NCI-H187 treated with DMSO at 0.1 percent for 48 hours (cell line): ENCODE data around the gene NKG7.

Experiments used
- DNase-seq: peaks from one replicate; lab custom pipeline; 2025; lab: John Stamatoyannopoulos, UW

The NKG7 gene

DNA sequence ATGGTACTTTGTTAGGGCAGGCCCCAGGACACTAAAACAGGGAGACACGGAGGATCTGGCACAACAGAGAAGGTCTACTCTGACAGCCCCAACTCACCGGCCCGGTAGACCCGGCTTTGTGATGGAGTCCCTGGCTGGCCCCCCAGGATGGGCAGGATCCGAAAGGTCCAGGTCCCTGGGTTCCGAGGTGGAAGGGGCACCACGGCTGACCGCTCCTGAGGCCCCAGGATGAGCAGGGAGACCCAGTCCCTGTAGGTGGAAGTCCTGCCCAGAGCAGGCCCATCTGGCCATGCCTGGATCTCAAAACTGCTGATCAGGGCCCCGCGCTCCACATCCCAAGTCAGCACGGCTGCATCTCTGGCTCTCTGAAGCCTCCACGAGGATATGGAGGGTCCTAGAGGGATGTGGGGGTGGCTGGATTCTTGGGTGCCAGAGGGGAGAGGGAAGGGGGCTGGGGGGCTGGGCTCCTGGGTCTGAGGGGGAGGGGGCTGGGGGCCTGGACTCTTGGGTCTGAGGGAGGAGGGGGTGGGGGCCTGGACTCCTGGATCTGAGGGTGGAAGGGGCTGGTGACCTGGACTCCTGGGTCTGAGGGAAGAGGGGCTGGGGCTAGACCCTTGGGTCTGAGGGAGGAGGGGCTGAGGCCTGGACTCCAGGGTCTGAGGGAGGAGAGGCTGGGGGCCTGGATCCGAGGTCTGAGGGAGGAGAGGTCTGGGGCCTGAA is 35.2 kb downstream of the NKG7 start:
- DNase-seq, result no peak

DNA sequence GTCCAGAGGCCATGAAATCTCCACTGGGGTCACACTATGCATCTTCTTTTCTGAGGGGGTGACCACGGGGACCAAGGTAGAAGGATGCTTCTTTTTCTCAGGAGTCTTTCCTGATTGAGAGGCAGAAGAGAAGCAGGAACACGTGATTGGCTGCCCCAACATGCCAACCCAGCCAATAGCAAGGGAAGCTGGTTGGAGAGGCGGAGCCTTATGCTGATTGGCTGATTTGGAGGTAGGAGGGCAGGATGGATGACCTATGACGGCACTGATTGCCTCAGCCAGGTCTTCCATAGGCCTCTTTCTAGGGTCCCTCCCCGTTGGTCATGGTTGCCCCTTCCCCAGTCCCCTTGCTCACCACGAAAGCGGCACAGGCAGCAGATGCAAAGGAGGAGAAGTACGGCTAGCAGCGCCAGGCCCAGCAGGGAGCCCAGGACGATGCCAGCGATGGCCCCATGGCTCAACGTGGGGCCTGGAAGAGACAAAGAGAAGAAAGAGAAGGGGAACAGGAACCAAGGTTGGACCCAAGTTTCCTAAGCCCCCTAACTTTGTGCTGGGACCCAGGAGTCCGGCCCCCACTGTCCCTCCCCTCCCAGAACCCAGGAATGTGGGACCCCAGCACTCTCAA is 38.5 kb downstream of the NKG7 start:
- no peak for DNase-seq

DNA sequence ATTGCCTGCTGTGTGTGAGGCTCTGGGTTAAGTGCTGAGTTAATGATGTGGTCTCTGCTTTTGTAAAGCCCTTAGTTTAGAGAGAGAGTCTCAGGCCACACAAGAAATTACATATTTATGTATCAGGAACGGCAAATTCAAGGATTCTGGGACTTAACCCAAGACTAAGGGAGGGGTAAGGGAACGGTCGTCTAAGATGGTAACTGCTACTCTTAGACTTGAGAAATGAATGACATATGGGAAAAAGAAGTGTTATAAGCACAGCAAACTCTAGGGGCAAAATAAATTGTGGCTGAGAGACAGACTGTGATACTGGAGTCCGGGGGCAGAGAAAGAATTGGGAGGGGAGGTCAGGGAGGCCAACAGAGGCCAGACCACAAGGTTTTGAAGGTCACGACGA is 40.7 kb downstream of the NKG7 start:
- DNase-seq, result no peak

DNA sequence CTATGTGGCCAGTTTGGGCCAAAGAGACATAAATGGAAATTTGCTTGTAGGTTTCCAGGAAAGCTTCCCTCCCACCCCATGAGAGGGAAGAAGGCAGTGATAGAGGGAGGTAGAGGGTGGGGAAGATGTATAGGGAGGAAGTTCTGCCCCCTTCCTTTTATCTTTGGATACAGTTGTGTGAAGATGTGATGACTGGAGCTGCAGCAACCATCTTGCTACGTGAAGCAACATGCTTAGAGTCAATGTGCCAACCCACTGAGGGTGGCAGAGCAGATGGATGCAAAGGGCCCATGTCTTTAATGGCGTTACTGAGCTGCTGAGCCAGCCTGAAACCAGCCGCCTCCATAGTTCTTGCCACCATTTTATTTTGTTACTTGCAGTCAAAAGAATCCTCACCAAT is 41.3 kb downstream of the NKG7 start:
- no peak for DNase-seq

DNA sequence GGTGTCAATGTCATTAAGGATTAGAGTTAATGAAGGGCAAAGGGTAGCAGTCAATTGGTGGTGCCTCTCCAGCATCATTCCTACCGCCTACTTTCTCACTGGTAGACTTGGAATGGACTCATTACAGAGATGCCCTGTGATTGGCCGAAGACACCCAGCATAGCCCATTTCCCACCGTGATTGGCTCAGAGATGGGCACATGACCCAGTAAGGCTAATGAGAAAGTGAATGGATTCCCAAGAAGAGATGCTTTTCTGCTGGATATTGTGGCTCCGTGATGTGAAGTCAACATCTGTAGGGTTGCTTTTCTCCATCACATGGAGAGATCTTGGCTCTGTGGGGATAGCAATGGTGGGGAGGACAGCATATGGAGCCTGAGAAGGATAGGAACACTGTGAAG is 42.1 kb downstream of the NKG7 start:
- no peak for DNase-seq

DNA sequence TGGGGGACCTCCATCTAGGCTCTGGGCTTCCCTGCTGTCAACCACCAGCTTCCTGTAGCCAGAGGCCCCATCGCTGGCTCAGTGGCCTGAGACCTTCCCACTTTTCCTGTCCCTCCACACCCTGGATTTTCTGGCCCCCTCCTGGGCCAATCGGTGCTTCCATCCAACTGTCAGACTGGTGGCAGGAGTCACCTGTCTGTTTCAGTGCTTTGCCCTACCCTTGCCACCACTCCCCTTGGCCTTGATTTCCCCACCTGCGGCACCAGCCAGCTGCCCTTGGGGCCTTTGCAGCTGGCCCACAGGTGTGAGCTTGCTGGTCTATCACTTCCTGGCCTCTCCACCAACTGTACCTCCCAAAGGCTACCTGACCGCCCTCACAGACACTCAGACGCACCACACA is 43.0 kb downstream of the NKG7 start:
- no peak for DNase-seq

DNA sequence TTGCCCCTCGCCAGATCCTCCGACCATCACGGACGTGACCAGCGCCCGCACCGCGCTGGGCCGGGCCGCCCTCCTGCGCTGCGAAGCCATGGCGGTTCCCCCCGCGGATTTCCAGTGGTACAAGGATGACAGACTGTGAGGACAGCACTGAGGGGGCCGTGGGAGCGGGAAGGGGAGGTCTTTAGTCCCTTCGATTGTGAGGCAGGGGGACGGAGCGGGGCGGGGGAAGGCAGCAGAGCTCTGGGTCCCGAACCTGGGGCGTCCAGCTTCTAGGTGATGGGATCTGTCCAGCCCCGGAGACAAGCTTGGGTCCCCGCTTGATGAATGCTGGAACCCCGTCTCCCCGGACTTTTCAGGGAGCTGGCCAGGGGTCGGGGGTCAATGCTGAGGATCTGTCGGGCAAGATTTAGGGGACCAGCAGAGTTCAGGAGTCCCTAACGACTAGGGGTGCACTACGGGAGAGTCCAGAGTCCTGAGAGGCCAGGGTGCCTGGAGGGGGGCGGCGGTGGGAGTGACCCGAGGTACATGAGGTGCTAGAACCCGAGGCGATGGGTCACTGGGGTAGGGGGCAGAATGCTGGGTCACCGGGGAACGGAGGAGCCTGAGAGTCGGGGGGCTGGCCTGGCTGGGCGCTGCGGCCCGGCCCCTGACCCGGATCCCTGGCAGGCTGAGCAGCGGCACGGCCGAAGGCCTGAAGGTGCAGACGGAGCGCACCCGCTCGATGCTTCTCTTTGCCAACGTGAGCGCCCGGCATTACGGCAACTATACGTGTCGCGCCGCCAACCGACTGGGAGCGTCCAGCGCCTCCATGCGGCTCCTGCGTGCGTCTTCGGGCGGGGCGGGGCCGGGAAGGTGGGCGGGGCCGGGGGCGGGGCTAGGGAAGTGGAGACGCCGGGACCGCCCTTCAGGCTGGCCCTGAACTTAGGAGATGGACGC is 45.1 kb downstream of the NKG7 start:
- DNase-seq, result no peak

DNA sequence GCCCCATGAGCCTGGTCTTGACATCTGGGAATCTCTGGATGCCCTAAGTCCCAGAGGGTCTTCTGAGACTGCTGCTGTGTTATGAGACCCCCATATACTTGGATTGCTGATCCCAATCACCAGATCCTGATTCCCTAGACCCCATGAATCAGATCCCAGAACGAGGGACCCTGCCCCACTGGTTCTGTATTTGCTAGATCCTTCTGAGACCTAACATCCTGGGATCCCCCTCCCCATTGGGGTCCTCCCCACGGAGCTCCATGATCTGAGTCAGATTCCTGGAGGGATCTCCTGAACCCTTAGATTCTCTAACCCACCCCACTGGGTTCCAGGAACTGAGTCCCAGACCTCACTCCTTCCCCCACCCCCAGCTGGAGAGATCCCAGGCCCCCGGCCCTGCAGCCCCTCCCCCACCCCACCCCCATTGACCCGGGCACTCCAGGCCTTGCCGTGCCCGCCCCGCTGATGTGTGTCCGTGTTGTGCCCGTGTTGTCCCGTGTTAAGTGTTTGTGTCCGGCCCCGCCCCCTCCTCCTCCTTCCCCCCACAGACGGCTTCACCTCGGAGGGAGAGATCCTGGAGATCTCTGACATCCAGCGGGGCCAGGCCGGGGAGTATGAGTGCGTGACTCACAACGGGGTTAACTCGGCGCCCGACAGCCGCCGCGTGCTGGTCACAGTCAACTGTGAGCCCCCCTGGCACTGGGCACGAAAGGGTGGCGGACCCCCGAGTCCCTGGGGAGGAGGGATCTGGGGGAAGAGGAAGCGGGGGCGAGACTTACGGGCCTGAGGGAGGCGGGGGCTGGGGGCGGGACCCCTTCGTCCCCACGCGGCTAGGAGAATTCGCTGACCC is 46.0 kb downstream of the NKG7 start:
- DNase-seq, result no peak

DNA sequence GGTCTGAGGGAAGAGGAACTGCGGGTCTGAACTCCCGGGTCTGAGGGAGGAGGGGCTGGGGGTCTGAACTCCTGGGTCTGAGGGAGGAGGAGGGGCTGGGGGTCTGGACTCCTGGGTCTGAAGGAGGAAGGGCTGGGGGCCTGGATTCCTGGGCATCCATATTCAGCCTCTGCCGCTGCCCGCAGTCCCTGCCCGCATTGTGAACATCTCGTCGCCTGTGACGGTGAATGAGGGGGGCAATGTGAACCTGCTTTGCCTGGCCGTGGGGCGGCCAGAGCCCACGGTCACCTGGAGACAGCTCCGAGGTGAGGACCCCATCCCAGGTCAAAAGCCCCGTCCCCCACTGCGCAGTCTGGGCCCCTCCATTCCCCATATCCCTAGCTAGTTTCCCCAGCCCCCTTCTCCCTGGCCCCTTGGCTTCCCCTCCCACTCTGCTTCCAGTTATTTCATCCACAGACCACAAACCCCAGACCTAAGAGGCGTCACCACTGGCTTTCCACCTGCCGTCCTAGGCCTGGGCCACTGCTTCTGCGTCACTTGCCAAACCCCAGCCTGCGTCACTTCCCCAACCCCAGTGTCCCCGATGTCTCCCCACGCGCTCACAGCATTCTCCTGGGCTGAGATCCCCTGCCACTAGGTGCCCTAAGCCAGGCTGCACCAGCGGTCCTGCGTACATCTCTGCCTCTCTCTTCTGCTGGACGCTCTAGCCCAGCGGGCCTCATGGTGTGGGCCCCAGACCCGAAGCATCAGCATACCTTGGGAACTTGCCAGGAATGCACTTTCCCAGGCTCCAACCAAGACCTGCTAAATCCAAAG is 47.1 kb downstream of the NKG7 start:
- DNase-seq, result no peak

DNA sequence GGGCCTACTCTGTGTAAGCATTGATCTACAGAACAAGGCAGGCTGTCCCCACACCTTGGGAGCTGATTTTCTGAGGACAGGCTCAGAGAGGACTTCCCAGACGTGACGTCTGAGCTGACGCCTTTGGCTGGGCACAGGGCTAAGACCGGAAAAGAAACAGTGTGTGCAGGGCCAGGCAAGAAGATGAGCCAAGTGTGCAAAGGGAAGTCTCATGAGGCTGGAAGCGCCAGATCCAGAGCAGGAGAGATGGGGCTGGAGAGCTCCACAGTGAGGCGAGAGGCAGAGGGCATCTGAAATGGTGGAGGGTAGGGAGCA is 48.3 kb downstream of the NKG7 start:
- no peak for DNase-seq

DNA sequence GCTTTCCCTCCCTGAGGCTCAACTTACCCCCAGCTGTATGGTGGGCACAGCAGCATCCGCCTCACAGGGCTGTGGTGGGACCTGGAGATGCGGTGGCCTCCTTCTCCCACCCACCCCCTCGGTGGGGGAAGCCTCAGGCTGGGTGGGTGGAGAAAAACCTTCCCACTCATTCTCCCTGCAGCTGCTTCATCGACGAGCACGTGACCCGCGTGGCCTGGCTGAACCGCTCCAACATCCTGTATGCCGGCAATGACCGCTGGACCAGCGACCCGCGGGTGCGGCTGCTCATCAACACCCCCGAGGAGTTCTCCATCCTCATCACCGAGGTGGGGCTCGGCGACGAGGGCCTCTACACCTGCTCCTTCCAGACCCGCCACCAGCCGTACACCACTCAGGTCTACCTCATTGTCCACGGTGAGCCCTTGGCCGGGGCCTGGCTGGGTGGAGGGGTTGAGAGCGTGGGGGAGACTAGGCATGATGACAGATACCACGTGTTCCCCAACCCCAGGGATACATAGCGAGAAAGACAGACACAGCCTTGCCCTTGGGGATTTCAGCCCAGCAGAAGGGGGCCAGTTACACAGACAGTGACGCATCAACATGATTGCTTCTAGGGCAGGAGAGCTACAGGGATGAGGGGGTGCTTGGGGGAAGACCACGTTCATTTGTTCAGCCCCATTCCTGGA is 48.8 kb downstream of the NKG7 start:
- no peak for DNase-seq

DNA sequence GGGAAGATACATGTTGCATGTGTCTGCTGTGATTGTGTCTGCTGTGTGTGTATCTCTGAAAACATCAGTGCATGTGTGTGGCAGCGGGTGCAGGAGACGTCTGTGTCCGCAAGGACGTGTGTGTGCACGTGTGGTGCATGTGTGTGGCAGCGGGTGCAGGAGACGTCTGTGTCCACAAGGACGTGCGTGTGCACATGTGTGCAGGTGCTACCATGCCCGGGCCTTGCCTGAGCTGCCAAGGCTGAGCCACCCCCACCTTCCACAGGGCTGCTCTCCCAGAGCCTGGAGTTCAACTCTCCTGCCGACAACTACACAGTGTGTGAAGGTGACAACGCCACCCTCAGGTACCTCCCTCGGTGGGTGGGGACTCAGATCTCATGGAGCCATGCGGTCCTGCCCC is 50.7 kb downstream of the NKG7 start:
- no peak for DNase-seq
